Keratinocyte (primary cell): Measurements from ENCODE around the gene BCO1. TPM values are rescaled to one million over a fixed set of nuclear protein-coding genes. Genes with fewer than 3 reads are reported as not detected.

ENCODE experiments used
- DNase-seq: peaks from one replicate; pipeline ENCODE4 v3.0.0-alpha.2; 2011; ENCODE audit warnings: low read depth, missing footprints, low spot score
- FAIRE-seq: peaks from 2 replicates; lab custom pipeline; 2011; peaks lifted over from hg19 to GRCh38; lab: Jason Lieb, UNC
- H2AFZ ChIP-seq: 2 replicates; pipeline ENCODE4 v1.6.0; 2012; ENCODE audit warnings: low read length, control low read depth, inconsistent platforms; ENCODE audit not compliant: control insufficient read depth
- H3K27ac ChIP-seq: 2 replicates; pipeline ENCODE4 v1.5.1; 2011; ENCODE audit warnings: low read length; ENCODE audit not compliant: control insufficient read depth, insufficient read depth
- H3K27me3 ChIP-seq: 3 replicates; pipeline ENCODE4 v1.6.0; 2011; ENCODE audit warnings: low read length; ENCODE audit not compliant: control insufficient read depth, insufficient read depth; ENCODE audit errors: extremely low read depth
- H3K36me3 ChIP-seq, 2 experiments: 2 replicates in 1 of 2; 3 replicates in 1 of 2; pipeline ENCODE4 v1.5.1; 2011; ENCODE audit warnings: low read length in 2 of 2, mild to moderate bottlenecking in 1 of 2; ENCODE audit not compliant: control insufficient read depth in 2 of 2, insufficient read depth in 2 of 2; ENCODE audit errors: extremely low read depth in 1 of 2
- H3K4me1 ChIP-seq: 3 replicates; pipeline ENCODE4 v1.5.1; 2011; ENCODE audit warnings: low read length; ENCODE audit not compliant: control insufficient read depth, insufficient read depth; ENCODE audit errors: extremely low read depth
- H3K4me2 ChIP-seq: 3 replicates; pipeline ENCODE4 v1.6.0; 2011; ENCODE audit warnings: low read depth, low read length; ENCODE audit not compliant: control insufficient read depth, insufficient read depth; ENCODE audit errors: extremely low read depth
- H3K4me3 ChIP-seq, 3 experiments: fragments of 200-600 bp in 1 of 3; sonication (generic) in 1 of 3; 2 replicates in 2 of 3; 3 replicates in 1 of 3; pipeline ENCODE4 v1.5.1; 2011 to 2016; ENCODE audit warnings: low read length in 3 of 3, mild to moderate bottlenecking in 3 of 3, control low read depth in 2 of 3, inconsistent platforms in 1 of 3, low read depth in 1 of 3, mixed read lengths in 1 of 3, mixed run types in 1 of 3, moderate library complexity in 1 of 3; ENCODE audit not compliant: control insufficient read depth in 2 of 3, insufficient read depth in 2 of 3; ENCODE audit errors: extremely low read depth in 1 of 3
- H3K79me2 ChIP-seq: 2 replicates; pipeline ENCODE4 v1.6.0; 2012; ENCODE audit warnings: low read length; ENCODE audit not compliant: control insufficient read depth, insufficient read depth
- H3K9ac ChIP-seq: 3 replicates; pipeline ENCODE4 v1.6.0; 2011; ENCODE audit warnings: low read length; ENCODE audit not compliant: control insufficient read depth, insufficient read depth; ENCODE audit errors: extremely low read depth
- H3K9me1 ChIP-seq: 3 replicates; pipeline ENCODE4 v1.6.0; 2011; ENCODE audit warnings: low read length; ENCODE audit not compliant: control insufficient read depth, insufficient read depth; ENCODE audit errors: extremely low read depth
- H3K9me3 ChIP-seq: 2 replicates; pipeline ENCODE4 v1.5.1; 2012; ENCODE audit warnings: low read depth, low read length; ENCODE audit not compliant: control insufficient read depth
- H4K20me1 ChIP-seq: 3 replicates; pipeline ENCODE4 v1.6.0; 2011; ENCODE audit warnings: low read length; ENCODE audit not compliant: control insufficient read depth, insufficient read depth; ENCODE audit errors: extremely low read depth
- EZH2 ChIP-seq: IDR thresholded peaks from one replicate; pipeline ENCODE4 v1.6.1; 2012; ENCODE audit warnings: inconsistent platforms, mild to moderate bottlenecking, low read length, moderate library complexity
- dilution Hi-C: fragments of 300-500 bp; cut with MboI; formaldehyde crosslinking; loops from one replicate; pipeline ENCODE4 v1.7.0; 2020; ENCODE audit warnings: low sequenced_read_pairs; ENCODE audit not compliant: extremely low pct_ligation_motif_present
- polyA plus RNA-seq, 5 experiments: library from polyadenylated mRNA; depleted of rRNA in 3 of 5; stranded (reverse) in 3 of 5; stranded (forward) in 1 of 5; unstranded in 1 of 5; fragments of >200 nt; gene quantifications; 1 replicate in 1 of 5; 2 replicates in 3 of 5; 3 replicates in 1 of 5; pipeline versions ENCODE4 v1.2.1 to v1.2.3, GENCODE V29; 2011 to 2012; ENCODE audit warnings: missing spikeins in 2 of 5, low read depth in 1 of 5, low replicate concordance in 1 of 5
- TF ChIP-seq, protein P1 (sequence below), 3 experiments: IDR thresholded peaks in 1 of 3; conservative IDR thresholded peaks in 1 of 3; optimal IDR thresholded peaks in 1 of 3; 2 replicates in 2 of 3; 3 replicates in 1 of 3; pipeline versions ENCODE3 to v1.5.1; 2011; ENCODE audit warnings: low read length in 3 of 3, mild to moderate bottlenecking in 3 of 3, moderate library complexity in 2 of 3, control low read depth in 1 of 3, inconsistent platforms in 1 of 3; ENCODE audit not compliant: insufficient read depth in 2 of 3; ENCODE audit errors: extremely low read depth in 1 of 3

The BCO1 gene
- polyA plus RNA-seq, 1 donor (not counting 4 experiments of a cell fraction or from before 2014, with no cell fraction given) = 0.07 TPM

DNA sequence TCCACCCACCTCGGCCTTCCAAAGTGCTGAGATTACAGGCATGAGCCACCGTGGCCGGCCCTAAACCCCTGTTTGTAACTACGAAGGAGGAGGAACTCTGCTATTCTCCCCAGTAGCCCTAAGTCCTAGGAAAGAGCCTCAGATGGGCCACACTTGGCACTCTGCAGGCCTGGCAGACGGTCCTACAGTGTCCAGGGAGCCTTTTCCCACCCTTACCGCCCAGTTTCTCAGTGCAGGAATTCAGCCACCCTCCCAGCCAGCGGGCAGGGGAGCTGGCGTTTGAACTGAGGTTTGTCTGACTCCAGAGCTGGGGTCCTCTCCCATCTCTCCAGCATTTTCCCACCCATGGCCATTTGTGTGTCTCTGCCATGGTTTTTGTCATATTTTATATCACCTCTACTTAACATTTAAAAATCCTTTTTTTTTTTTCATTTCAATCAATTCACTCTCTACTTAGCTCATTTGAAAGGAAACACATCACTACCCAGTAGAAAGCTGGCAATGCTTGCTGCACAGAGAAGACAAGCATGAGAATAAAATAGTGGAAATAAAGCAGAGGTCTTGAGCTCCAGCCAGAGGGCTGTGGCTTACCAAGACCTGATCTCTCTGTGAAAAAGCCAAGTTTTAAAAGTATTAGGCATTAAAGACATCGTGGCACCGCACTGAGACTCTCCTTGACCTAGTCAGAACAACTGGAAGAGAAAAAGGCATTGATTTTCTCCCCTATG is 34.9 kb downstream of the BCO1 start:
- Histone ChIP-seq H3K79me2 (no peaks in the 10 kb centered on the region), H2AFZ (no peak overlapping the region), H3K27ac (no peak overlapping the region), H3K4me2 (no peak overlapping the region), H3K36me3 (no peaks in the 10 kb centered on the region), H3K27me3 (no peaks in the 10 kb centered on the region), H3K4me1 (peaks cover 7% of the 10 kb centered on the region), H3K4me3 (no peak overlapping the region), H3K9me3 (no peaks in the 10 kb centered on the region), H4K20me1 (no peaks in the 10 kb centered on the region), H3K9ac (no peak overlapping the region), H3K9me1 (no peaks in the 10 kb centered on the region)
- dilution Hi-C loops = no loop called here
- TF ChIP-seq EZH2 = no peak
- TF ChIP-seq, protein P1, sequence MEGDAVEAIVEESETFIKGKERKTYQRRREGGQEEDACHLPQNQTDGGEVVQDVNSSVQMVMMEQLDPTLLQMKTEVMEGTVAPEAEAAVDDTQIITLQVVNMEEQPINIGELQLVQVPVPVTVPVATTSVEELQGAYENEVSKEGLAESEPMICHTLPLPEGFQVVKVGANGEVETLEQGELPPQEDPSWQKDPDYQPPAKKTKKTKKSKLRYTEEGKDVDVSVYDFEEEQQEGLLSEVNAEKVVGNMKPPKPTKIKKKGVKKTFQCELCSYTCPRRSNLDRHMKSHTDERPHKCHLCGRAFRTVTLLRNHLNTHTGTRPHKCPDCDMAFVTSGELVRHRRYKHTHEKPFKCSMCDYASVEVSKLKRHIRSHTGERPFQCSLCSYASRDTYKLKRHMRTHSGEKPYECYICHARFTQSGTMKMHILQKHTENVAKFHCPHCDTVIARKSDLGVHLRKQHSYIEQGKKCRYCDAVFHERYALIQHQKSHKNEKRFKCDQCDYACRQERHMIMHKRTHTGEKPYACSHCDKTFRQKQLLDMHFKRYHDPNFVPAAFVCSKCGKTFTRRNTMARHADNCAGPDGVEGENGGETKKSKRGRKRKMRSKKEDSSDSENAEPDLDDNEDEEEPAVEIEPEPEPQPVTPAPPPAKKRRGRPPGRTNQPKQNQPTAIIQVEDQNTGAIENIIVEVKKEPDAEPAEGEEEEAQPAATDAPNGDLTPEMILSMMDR (optimal IDR thresholded peaks at IDR 0.05 in 1 of 3, IDR thresholded peaks at IDR 0.05 in 1 of 3, conservative IDR thresholded peaks at IDR 0.05 in 1 of 3; ENCODE audit: extremely low read depth in 1 of 3, insufficient read depth in 2 of 3, low read length in 3 of 3) = no peak
- FAIRE-seq (no peak), DNase-seq (no peak)

DNA sequence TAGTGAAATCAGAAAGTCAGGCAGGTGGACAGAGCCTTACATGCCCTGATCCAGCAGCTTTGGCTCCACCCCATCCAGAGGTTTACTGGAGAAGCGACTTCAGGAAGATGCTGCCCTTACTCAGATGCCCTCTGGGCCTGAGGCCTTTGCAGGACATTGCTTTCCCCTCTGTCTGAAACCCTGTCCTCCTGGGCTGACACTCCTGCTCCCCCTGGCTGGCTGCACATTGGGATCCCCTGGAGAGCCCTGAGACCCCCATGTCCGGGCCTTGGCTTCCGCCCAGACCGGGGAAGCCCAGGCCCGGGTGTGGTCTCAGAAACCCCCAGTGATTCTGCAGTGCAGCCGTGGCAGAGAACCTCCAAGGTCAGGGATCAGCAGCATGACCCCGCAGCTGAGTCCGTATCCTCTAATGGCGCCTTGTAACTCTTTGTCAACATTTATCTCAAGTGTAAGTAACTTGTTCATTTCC is 36.6 kb downstream of the BCO1 start:
- Histone ChIP-seq H3K4me3 (no peak overlapping the region), H2AFZ (no peak overlapping the region), H3K27ac (no peak overlapping the region), H3K36me3 (no peaks in the 10 kb centered on the region), H3K27me3 (no peaks in the 10 kb centered on the region), H3K9me3 (no peaks in the 10 kb centered on the region), H3K9me1 (no peaks in the 10 kb centered on the region), H3K9ac (no peak overlapping the region), H3K4me2 (no peak overlapping the region), H3K4me1 (peaks cover 7% of the 10 kb centered on the region), H4K20me1 (no peaks in the 10 kb centered on the region), H3K79me2 (no peaks in the 10 kb centered on the region)
- dilution Hi-C loops = no loop called here
- DNase-seq = no peak
- TF ChIP-seq EZH2 = no peak
- TF ChIP-seq, protein P1 (optimal IDR thresholded peaks at IDR 0.05 in 1 of 3, IDR thresholded peaks at IDR 0.05 in 1 of 3, conservative IDR thresholded peaks at IDR 0.05 in 1 of 3; ENCODE audit: extremely low read depth in 1 of 3, insufficient read depth in 2 of 3, low read length in 3 of 3) = no peak
- FAIRE-seq = no peak
